ENCODE data around the gene HS6ST2. TPM values are rescaled to one million over a fixed set of nuclear protein-coding genes. Genes with fewer than 3 reads are reported as not detected.

HS6ST2 gene
- total RNA-seq, 1 donor from 2014 or later, result 43.2 TPM

- H3K4me1 Mint-ChIP-seq, result peaks cover 54% of the 10 kb centered on the region
- no peak overlapping the region for H3K27ac Mint-ChIP-seq
- Histone ChIP-seq H3K4me1 (peaks cover 38% of the 10 kb centered on the region), H3K27me3 (no peaks in the 10 kb centered on the region), H2AFZ (replicated peaks) (no peak overlapping the region), H4K20me1 (ENCODE audit: low read depth) (no peaks in the 10 kb centered on the region), H3K9ac (no peak overlapping the region), H3F3A (ENCODE audit: low read depth) (peaks cover 9% of the 10 kb centered on the region), H3K4me2 (no peak overlapping the region), H3K79me2 (ENCODE audit: low read depth) (no peaks in the 10 kb centered on the region), H3K36me3 (no peaks in the 10 kb centered on the region), H3K4me3 (no peak overlapping the region), H3K27ac (no peak overlapping the region), H3K9me3 (ENCODE audit: low read depth) (no peaks in the 10 kb centered on the region)
- no peaks in the 10 kb centered on the region for H3K36me3 Mint-ChIP-seq
- TF ChIP-seq CTCF (IDR thresholded peaks at IDR 0.05), result no peak
- no peak for TF ChIP-seq EZH2phosphoT487 (IDR thresholded peaks at IDR 0.05)
- TF ChIP-seq EZH2 (IDR thresholded peaks at IDR 0.05), result no peak
- no peaks in the 10 kb centered on the region for H3K9me3 Mint-ChIP-seq
- no peak for DNase-seq (ENCODE audit: low spot score)
- H3K4me3 Mint-ChIP-seq, result no peak overlapping the region
- H3K27me3 Mint-ChIP-seq (ENCODE audit: insufficient read depth, low read depth), result peaks cover 5% of the 10 kb centered on the region
Observed at GRCh38 chrX:132708529-132708928, 249.9 kb downstream of the HS6ST2 start.

DNA sequence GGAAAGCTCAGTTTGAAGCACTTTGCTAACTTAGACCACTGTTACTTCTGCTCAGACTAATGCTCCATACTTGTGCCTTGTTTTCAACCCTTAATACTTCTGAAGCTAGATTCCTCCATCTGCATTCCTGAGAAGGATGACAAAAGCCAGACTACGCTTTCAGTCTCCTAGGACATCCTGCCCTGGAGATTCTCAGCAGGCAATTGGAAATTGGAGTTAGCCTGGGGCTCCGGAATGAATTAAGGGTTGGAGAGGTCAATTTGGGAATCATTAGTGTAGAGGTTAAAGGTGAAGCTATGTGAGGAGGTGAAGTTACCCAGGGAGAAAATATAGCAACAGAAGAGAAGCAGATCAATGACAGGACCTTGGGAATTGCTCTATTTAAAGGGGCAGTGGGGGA is 253.7 kb downstream of the HS6ST2 start:
- H3K9me3 ChIP-seq (ENCODE audit: low read depth), result no peaks in the 10 kb centered on the region
- H3K27me3 ChIP-seq, result no peaks in the 10 kb centered on the region
- Mint-ChIP-seq H3K4me1 (peaks cover 43% of the 10 kb centered on the region), H3K36me3 (no peaks in the 10 kb centered on the region), H3K27me3 (ENCODE audit: insufficient read depth, low read depth) (peaks cover 2% of the 10 kb centered on the region), H3K4me3 (no peak overlapping the region), H3K9me3 (no peaks in the 10 kb centered on the region), H3K27ac (no peak overlapping the region)
- peak; percentile 63 for DNase-seq (ENCODE audit: low spot score)
- TF ChIP-seq EZH2phosphoT487 (IDR thresholded peaks at IDR 0.05), result no peak
- TF ChIP-seq EZH2 (IDR thresholded peaks at IDR 0.05), result no peak
- no peak for TF ChIP-seq CTCF (IDR thresholded peaks at IDR 0.05)
- H3K4me1 ChIP-seq, result peaks cover 38% of the 10 kb centered on the region
- peak overlapping the region; percentile 47 for H3K4me2 ChIP-seq
- H3K36me3 ChIP-seq, result no peaks in the 10 kb centered on the region
- no peak overlapping the region for H2AFZ ChIP-seq (replicated peaks)
- peak overlapping the region; percentile 78 for H3K27ac ChIP-seq
- no peak overlapping the region for H3K9ac ChIP-seq
- no peaks in the 10 kb centered on the region for H3K79me2 ChIP-seq (ENCODE audit: low read depth)
- peaks cover 9% of the 10 kb centered on the region for H3F3A ChIP-seq (ENCODE audit: low read depth)
- H3K4me3 ChIP-seq, result peak overlapping the region; percentile 2
- H4K20me1 ChIP-seq (ENCODE audit: low read depth), result no peaks in the 10 kb centered on the region

GRCh38 chrX:132694382-132694781 is 264.0 kb downstream of the HS6ST2 start:
- Histone ChIP-seq H3K9me3 (ENCODE audit: low read depth) (no peaks in the 10 kb centered on the region), H2AFZ (replicated peaks) (no peak overlapping the region), H3K79me2 (ENCODE audit: low read depth) (no peaks in the 10 kb centered on the region), H3K9ac (no peak overlapping the region), H3K27me3 (no peaks in the 10 kb centered on the region), H3F3A (ENCODE audit: low read depth) (no peaks in the 10 kb centered on the region), H3K4me2 (no peak overlapping the region), H3K4me3 (no peak overlapping the region), H3K36me3 (no peaks in the 10 kb centered on the region), H4K20me1 (ENCODE audit: low read depth) (no peaks in the 10 kb centered on the region), H3K4me1 (peaks cover 13% of the 10 kb centered on the region), H3K27ac (no peak overlapping the region)
- Mint-ChIP-seq H3K4me1 (peaks cover 9% of the 10 kb centered on the region), H3K36me3 (no peaks in the 10 kb centered on the region), H3K9me3 (no peaks in the 10 kb centered on the region), H3K27ac (no peak overlapping the region), H3K27me3 (ENCODE audit: insufficient read depth, low read depth) (peaks cover 4% of the 10 kb centered on the region), H3K4me3 (no peak overlapping the region)
- no peak for TF ChIP-seq EZH2phosphoT487 (IDR thresholded peaks at IDR 0.05)
- TF ChIP-seq CTCF (IDR thresholded peaks at IDR 0.05), result no peak
- TF ChIP-seq EZH2 (IDR thresholded peaks at IDR 0.05), result no peak
- no peak for DNase-seq (ENCODE audit: low spot score)

Measured in neural progenitor cell (in vitro differentiated cells).